Measurements from ENCODE around the gene ABCA3. TPM values are rescaled to one million over a fixed set of nuclear protein-coding genes. Genes with fewer than 3 reads are reported as not detected.

ABCA3 gene
- total and polyA plus RNA-seq, 4 donors: 197 to 607 (median 411) TPM

GRCh38 chr16:2278956-2279800 lies 61.4 kb downstream of the ABCA3 start:
- Histone ChIP-seq H3K9me3 (ENCODE audit: control insufficient read depth in 4 of 4, insufficient read depth in 3 of 4, low read length in 3 of 4) (no peaks in the 10 kb centered on the region), H3K4me3 (no peak overlapping the region), H3K9ac (ENCODE audit: insufficient read depth in 1 of 2, low read length in 2 of 2) (no peak overlapping the region), H3K36me3 (ENCODE audit: control insufficient read depth in 4 of 4, insufficient read depth in 4 of 4, low read length in 4 of 4) (peaks cover 0 to 44% (median 0%) of the 10 kb centered on the region in 4 donors), H3K27ac (ENCODE audit: low read depth in 1 of 2, low read length in 1 of 2) (no peak overlapping the region), H3K4me1 (ENCODE audit: control insufficient read depth in 5 of 5, insufficient read depth in 5 of 5, low read length in 5 of 5) (no peaks in the 10 kb centered on the region), H3K27me3 (ENCODE audit: control insufficient read depth in 3 of 3, insufficient read depth in 3 of 3, low read length in 2 of 3) (no peaks in the 10 kb centered on the region)
- 91 to 95% methylated on average over 26 of the region's 26 CpGs for WGBS, 2 donors
- no peak for ATAC-seq (ENCODE audit: insufficient read depth, low FRiP score)
- no peak for DNase-seq
- TF ChIP-seq CTCF (IDR thresholded peaks at IDR 0.05; ENCODE audit: control extremely low read depth, extremely low read depth): no peak

- Histone ChIP-seq H3K27ac (ENCODE audit: low read depth in 1 of 2, low read length in 1 of 2) (no peak overlapping the region), H3K36me3 (ENCODE audit: control insufficient read depth in 4 of 4, insufficient read depth in 4 of 4, low read length in 4 of 4) (peaks cover 0 to 37% (median 0%) of the 10 kb centered on the region in 4 donors), H3K9ac (ENCODE audit: insufficient read depth in 1 of 2, low read length in 2 of 2) (no peak overlapping the region), H3K9me3 (ENCODE audit: control insufficient read depth in 4 of 4, insufficient read depth in 3 of 4, low read length in 3 of 4) (no peaks in the 10 kb centered on the region), H3K4me3 (no peak overlapping the region), H3K4me1 (ENCODE audit: control insufficient read depth in 5 of 5, insufficient read depth in 5 of 5, low read length in 5 of 5) (no peaks in the 10 kb centered on the region), H3K27me3 (ENCODE audit: control insufficient read depth in 3 of 3, insufficient read depth in 3 of 3, low read length in 2 of 3) (no peaks in the 10 kb centered on the region)
- no peak for DNase-seq
- TF ChIP-seq CTCF (IDR thresholded peaks at IDR 0.05; ENCODE audit: control extremely low read depth, extremely low read depth): no peak
- no peak for ATAC-seq (ENCODE audit: insufficient read depth, low FRiP score)
- WGBS, 2 donors: 88 to 90% methylated on average over 14 of the region's 14 CpGs
Measured at GRCh38 chr16:2278272-2278608, 62.3 kb downstream of the ABCA3 start.

DNA sequence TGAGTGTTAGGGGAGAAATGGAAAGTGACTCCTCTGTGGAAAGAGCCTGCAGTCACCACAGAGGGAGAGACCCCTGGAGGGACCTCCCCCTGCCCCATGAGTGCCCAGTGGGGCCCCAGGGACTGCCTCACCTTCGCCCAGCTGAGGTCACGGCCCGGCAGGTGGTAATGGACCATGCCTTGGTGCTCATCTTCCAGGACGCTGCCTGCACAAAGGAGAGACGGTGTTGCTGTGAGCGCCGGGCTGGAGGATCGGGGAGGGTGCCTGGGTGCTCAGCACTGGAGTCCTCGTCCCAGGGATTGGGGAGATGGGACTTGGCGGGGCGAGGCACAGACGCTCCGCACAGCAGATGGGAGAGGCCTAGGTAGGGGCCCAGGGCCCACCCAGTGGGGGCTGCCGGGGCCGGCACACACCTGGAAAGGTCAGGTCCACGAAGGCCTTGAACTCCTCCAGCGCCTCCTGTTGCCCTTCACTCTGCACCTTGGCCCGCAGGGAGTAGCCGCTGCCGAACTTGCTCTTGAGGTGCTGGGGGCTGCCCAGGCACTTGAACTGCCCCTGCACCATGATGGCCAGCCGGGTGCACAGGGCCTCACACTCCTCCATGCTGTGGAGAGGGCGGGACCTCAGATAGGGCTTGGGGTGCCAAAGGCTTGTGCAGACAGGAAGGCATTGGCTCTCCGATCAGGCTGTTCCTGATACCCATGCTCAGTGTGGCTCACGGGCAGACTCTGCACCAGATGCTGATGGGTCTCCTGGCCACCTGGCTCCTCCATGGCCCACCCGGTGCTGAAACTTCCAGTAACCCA lies 62.9 kb downstream of the ABCA3 start:
- H3K4me3 ChIP-seq: no peak overlapping the region
- 92% methylated on average over 25 of the region's 25 CpGs for WGBS, 2 donors
- no peak for TF ChIP-seq CTCF (IDR thresholded peaks at IDR 0.05; ENCODE audit: control extremely low read depth, extremely low read depth)

More for the DNA sequence above, 62.9 kb downstream of the ABCA3 start:
- Histone ChIP-seq H3K4me1 (ENCODE audit: control insufficient read depth in 5 of 5, insufficient read depth in 5 of 5, low read length in 5 of 5) (no peaks in the 10 kb centered on the region), H3K36me3 (ENCODE audit: control insufficient read depth in 4 of 4, insufficient read depth in 4 of 4, low read length in 4 of 4) (peaks cover 0 to 34% (median 0%) of the 10 kb centered on the region in 4 donors), H3K27me3 (ENCODE audit: control insufficient read depth in 3 of 3, insufficient read depth in 3 of 3, low read length in 2 of 3) (no peaks in the 10 kb centered on the region), H3K9ac (ENCODE audit: insufficient read depth in 1 of 2, low read length in 2 of 2) (no peak overlapping the region), H3K27ac (ENCODE audit: low read depth in 1 of 2, low read length in 1 of 2) (no peak overlapping the region), H3K9me3 (ENCODE audit: control insufficient read depth in 4 of 4, insufficient read depth in 3 of 4, low read length in 3 of 4) (no peaks in the 10 kb centered on the region)
- no peak for ATAC-seq (ENCODE audit: insufficient read depth, low FRiP score)
- DNase-seq: no peak

Data from lung (tissue), 12 donors.